Measurements from ENCODE around the gene STT3B. TPM values are rescaled to one million over a fixed set of nuclear protein-coding genes. Genes with fewer than 3 reads are reported as not detected.

The STT3B gene
- total RNA-seq, 2 experiments from 2014 or later = 93.5 to 122 TPM

DNA sequence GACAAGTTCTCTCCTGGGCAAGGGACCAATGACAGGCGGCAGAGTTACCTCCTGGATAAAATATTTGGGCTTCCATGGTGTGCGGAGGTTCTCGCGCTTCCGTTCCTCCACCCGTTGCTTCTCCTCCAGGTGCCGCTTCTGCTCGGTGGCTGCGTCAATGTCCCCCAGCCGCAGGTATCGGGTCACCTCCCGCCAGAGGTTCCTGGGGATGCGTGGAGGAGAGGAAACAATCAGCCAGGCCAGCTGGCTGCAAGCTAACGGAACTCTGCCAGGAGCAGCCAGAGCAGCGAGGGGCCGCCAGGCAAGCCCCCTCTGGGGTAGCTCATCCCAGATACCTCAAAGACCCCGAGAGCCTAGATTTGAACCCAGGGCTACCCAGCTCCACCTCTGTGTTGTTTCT is 131.3 kb downstream of the STT3B start:
- peaks cover 99% of the 10 kb centered on the region for H3K36me3 ChIP-seq (ENCODE audit: insufficient read depth, low read length)
- intact Hi-C loops (cut with micrococcal nuclease; ENCODE audit: unreplicated experiment) = no loop called here
- POLR2A ChIA-PET = no interaction called here

DNA sequence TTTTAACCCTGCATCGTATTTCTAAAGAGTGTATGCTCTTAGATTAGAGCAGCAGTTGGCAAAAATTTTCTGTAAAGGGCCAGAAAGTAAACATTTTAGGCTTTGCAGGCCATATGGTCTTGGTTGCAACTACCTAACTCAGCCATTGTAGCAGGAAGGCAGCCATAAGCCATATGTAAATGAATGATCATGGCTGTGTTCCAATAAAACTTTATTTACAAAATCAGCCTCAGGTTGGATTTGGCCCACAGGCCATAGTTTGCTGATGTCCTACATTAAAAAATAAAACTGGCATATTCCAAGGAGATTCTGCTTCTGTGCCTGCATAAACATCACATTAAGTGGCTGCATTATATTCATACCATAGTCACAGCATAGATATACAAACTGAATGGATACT is 134.9 kb downstream of the STT3B start:
- Histone ChIP-seq H3K4me2 (ENCODE audit: low read length) (no peak overlapping the region), H3K4me3 (ENCODE audit: low read depth, low read length, poor library complexity, severe bottlenecking) (no peak overlapping the region), H3K9me3 (ENCODE audit: low read length) (no peaks in the 10 kb centered on the region), H3K4me1 (ENCODE audit: insufficient read depth, low read length, poor library complexity, severe bottlenecking) (no peaks in the 10 kb centered on the region), H3K79me2 (ENCODE audit: insufficient read depth, low read depth, low read length) (no peaks in the 10 kb centered on the region), H4K20me1 (ENCODE audit: insufficient read depth, low read length) (no peaks in the 10 kb centered on the region), H3K36me3 (ENCODE audit: insufficient read depth, low read length) (peaks cover 98% of the 10 kb centered on the region), H2AFZ (ENCODE audit: low read length) (no peak overlapping the region), H3K9me2 (ENCODE audit: insufficient read depth, low read length) (no peaks in the 10 kb centered on the region), H3K27ac (ENCODE audit: low read depth, low read length, poor library complexity, severe bottlenecking) (no peak overlapping the region)
- ChIA-PET POLR2A (interaction anchor here (0.6 to 0.7 kb wide), 3 partner anchors 19 to 315 kb away, joined by 3 read pairs; no protein-coding TSS in a partner anchor), CTCF (ENCODE audit: unreplicated experiment) (no interaction called here)
- no peak for DNase-seq (ENCODE audit: low spot score)
- TF ChIP-seq EZH2phosphoT487 (IDR thresholded peaks at IDR 0.05; ENCODE audit: borderline replicate concordance, low read depth, low read length) = no peak
- TF ChIP-seq, protein P1, sequence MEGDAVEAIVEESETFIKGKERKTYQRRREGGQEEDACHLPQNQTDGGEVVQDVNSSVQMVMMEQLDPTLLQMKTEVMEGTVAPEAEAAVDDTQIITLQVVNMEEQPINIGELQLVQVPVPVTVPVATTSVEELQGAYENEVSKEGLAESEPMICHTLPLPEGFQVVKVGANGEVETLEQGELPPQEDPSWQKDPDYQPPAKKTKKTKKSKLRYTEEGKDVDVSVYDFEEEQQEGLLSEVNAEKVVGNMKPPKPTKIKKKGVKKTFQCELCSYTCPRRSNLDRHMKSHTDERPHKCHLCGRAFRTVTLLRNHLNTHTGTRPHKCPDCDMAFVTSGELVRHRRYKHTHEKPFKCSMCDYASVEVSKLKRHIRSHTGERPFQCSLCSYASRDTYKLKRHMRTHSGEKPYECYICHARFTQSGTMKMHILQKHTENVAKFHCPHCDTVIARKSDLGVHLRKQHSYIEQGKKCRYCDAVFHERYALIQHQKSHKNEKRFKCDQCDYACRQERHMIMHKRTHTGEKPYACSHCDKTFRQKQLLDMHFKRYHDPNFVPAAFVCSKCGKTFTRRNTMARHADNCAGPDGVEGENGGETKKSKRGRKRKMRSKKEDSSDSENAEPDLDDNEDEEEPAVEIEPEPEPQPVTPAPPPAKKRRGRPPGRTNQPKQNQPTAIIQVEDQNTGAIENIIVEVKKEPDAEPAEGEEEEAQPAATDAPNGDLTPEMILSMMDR (conservative IDR thresholded peaks at IDR 0.05; ENCODE audit: low read length) = no peak
- intact Hi-C loops (cut with micrococcal nuclease; ENCODE audit: unreplicated experiment) = no loop called here
- TSS peak; percentile 13 for BruUV-seq (replicated peaks)

More for the DNA sequence above, 131.3 kb downstream of the STT3B start:
- no peak overlapping the region for H2AFZ ChIP-seq (ENCODE audit: low read length)
- CTCF ChIA-PET (ENCODE audit: unreplicated experiment) = no interaction called here
- no peaks in the 10 kb centered on the region for H3K9me3 ChIP-seq (ENCODE audit: low read length)
- no peak for DNase-seq (ENCODE audit: low spot score)
- no TSS peak for BruUV-seq (replicated peaks)
- H3K4me3 ChIP-seq (ENCODE audit: low read depth, low read length, poor library complexity, severe bottlenecking) = no peak overlapping the region
- H3K79me2 ChIP-seq (ENCODE audit: insufficient read depth, low read depth, low read length) = no peaks in the 10 kb centered on the region
- H3K27ac ChIP-seq (ENCODE audit: low read depth, low read length, poor library complexity, severe bottlenecking) = no peak overlapping the region
- H3K4me1 ChIP-seq (ENCODE audit: insufficient read depth, low read length, poor library complexity, severe bottlenecking) = no peaks in the 10 kb centered on the region
- no peaks in the 10 kb centered on the region for H3K9me2 ChIP-seq (ENCODE audit: insufficient read depth, low read length)
- no peak overlapping the region for H3K4me2 ChIP-seq (ENCODE audit: low read length)
- no peaks in the 10 kb centered on the region for H4K20me1 ChIP-seq (ENCODE audit: insufficient read depth, low read length)
- TF ChIP-seq, protein P1 (conservative IDR thresholded peaks at IDR 0.05; ENCODE audit: low read length) = no peak
- TF ChIP-seq EZH2phosphoT487 (IDR thresholded peaks at IDR 0.05; ENCODE audit: borderline replicate concordance, low read depth, low read length) = no peak

DNA sequence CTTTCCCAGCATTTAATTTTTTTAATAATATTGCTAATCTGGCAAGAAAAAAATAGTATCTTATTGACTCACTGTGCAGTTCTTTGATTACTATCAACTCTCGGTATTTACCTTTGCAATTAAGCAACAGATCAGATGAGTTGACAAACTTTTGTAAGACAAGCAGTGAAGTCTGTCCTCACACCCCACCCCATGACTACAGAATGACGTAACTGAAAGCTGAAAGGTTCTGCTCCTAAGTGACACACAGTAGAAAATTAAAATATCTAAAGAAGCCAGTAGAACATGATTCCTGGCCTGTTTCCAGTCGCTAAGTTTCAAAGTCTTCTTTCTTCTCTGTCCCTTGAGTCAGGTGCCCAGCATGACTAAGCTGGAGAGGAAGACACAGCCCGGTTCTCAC is 135.5 kb downstream of the STT3B start:
- Histone ChIP-seq H3K9me3 (ENCODE audit: low read length) (no peaks in the 10 kb centered on the region), H2AFZ (ENCODE audit: low read length) (no peak overlapping the region), H3K9me2 (ENCODE audit: insufficient read depth, low read length) (no peaks in the 10 kb centered on the region), H4K20me1 (ENCODE audit: insufficient read depth, low read length) (no peaks in the 10 kb centered on the region), H3K36me3 (ENCODE audit: insufficient read depth, low read length) (peaks cover 98% of the 10 kb centered on the region), H3K79me2 (ENCODE audit: insufficient read depth, low read depth, low read length) (no peaks in the 10 kb centered on the region), H3K27ac (ENCODE audit: low read depth, low read length, poor library complexity, severe bottlenecking) (no peak overlapping the region), H3K4me2 (ENCODE audit: low read length) (no peak overlapping the region), H3K4me3 (ENCODE audit: low read depth, low read length, poor library complexity, severe bottlenecking) (no peak overlapping the region), H3K4me1 (ENCODE audit: insufficient read depth, low read length, poor library complexity, severe bottlenecking) (no peaks in the 10 kb centered on the region)
- no peak for TF ChIP-seq EZH2phosphoT487 (IDR thresholded peaks at IDR 0.05; ENCODE audit: borderline replicate concordance, low read depth, low read length)
- TF ChIP-seq, protein P1 (conservative IDR thresholded peaks at IDR 0.05; ENCODE audit: low read length) = no peak
- ChIA-PET POLR2A (interaction anchor here (0.7 kb wide), 1 partner anchor 19 kb away, joined by 3 read pairs; no protein-coding TSS in a partner anchor), CTCF (ENCODE audit: unreplicated experiment) (no interaction called here)
- intact Hi-C loops (cut with micrococcal nuclease; ENCODE audit: unreplicated experiment) = no loop called here
- no peak for DNase-seq (ENCODE audit: low spot score)
- no TSS peak for BruUV-seq (replicated peaks)
